Fibroblast of lung (primary cell): Measurements from ENCODE around the gene DCTPP1.
"Not testable (repeated sequence)": the region's sequence is repeated elsewhere in the genome, so short reads cannot be mapped to it uniquely, and the experiment has no call there.

Experiments used
- EZH2 ChIP-seq: IDR thresholded peaks from 2 replicates; pipeline ENCODE4 v1.5.1; 2012; ENCODE audit warnings: low read length, control low read depth, mild to moderate bottlenecking; ENCODE audit errors: missing control alignments
- TF ChIP-seq, protein P1 (sequence below), 2 donors: IDR thresholded peaks in 1 of 2; conservative IDR thresholded peaks in 1 of 2; 1 replicate in 1 of 2; 2 replicates in 1 of 2; pipeline ENCODE4 v1.5.1; 2011 to 2012; ENCODE audit warnings: low read length in 2 of 2, control low read depth in 1 of 2, inconsistent platforms in 1 of 2, low read depth in 1 of 2, mild to moderate bottlenecking in 1 of 2

DNA sequence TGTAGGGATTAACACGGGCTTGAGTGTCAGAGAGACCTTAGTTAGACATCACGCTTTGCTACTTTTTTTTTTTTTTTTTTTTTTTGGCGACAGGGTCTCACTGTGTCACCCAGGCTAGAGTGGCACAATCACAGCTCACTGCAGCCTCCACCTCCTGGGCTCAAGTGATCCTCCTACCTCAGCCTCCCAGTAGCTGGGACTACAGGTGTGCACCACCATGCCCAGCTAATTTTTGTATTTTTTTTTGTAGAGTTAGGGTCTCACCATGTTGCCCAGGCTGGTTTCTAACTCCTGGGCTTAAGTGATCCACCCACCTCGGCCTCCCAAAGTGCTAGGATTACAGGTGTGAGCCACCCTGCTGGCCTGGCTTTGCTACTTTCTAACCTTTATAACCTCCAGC lies 33.2 kb downstream of the DCTPP1 start:
- TF ChIP-seq, protein P1, sequence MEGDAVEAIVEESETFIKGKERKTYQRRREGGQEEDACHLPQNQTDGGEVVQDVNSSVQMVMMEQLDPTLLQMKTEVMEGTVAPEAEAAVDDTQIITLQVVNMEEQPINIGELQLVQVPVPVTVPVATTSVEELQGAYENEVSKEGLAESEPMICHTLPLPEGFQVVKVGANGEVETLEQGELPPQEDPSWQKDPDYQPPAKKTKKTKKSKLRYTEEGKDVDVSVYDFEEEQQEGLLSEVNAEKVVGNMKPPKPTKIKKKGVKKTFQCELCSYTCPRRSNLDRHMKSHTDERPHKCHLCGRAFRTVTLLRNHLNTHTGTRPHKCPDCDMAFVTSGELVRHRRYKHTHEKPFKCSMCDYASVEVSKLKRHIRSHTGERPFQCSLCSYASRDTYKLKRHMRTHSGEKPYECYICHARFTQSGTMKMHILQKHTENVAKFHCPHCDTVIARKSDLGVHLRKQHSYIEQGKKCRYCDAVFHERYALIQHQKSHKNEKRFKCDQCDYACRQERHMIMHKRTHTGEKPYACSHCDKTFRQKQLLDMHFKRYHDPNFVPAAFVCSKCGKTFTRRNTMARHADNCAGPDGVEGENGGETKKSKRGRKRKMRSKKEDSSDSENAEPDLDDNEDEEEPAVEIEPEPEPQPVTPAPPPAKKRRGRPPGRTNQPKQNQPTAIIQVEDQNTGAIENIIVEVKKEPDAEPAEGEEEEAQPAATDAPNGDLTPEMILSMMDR (conservative IDR thresholded peaks at IDR 0.05 in 1 of 2, IDR thresholded peaks at IDR 0.05 in 1 of 2; ENCODE audit: low read depth in 1 of 2, low read length in 2 of 2) = not testable (repeated sequence)
- not testable (repeated sequence) for TF ChIP-seq EZH2
